DMS114 treated with DMSO at 0.1 percent for 48 hours (cell line): ENCODE results near the gene PTPRM.

Source experiments
- DNase-seq: peaks from one replicate; lab custom pipeline; 2025; ENCODE audit not compliant: unreplicated experiment; lab: John Stamatoyannopoulos, UW

Gene PTPRM

DNA sequence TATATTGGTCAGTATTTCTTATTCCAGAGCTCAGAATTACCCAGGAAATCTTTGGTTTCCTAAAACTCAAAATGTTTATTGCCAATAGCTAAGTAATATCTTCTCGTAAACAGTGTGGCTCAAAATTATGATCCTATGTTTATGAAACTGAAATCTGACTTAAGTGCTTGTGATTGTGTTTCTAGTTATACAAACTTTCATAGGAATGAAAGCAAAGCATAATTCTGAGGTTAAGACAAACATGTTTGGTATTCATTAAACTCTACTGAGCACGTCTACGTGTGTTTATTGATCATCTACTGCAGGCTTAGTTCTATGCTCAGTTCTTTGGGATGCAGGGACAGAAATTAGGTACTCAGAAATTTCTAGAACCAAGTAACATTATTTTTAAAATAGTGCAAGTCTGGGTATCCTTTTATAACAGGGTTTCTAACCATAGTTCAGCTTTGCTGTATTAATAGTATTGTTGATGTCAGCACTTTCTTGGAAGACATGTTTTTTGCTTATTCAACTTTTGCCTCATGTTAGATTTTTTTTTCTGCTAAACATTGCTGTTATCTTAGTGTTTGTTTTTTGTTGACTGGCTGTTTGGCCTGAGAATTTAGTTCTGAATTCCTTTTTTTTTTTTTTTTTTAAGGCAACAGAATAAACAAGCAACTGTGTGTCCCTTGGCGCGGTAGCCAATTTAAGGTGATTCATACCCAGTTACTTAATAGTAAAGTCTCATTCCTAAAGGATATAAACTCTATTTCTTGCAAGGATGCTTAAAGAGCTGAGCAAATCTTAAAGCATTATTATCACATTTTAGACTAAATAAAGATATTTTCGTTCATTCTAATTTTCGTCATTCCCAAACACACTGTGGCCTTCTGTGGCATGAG lies 31.3 kb downstream of the PTPRM start:
- no peak for DNase-seq

- no peak for DNase-seq
Observed at GRCh38 chr18:7600036-7600435, 32.9 kb downstream of the PTPRM start.

- no peak for DNase-seq
Observed at GRCh38 chr18:7600528-7601245, 33.6 kb downstream of the PTPRM start.

DNA sequence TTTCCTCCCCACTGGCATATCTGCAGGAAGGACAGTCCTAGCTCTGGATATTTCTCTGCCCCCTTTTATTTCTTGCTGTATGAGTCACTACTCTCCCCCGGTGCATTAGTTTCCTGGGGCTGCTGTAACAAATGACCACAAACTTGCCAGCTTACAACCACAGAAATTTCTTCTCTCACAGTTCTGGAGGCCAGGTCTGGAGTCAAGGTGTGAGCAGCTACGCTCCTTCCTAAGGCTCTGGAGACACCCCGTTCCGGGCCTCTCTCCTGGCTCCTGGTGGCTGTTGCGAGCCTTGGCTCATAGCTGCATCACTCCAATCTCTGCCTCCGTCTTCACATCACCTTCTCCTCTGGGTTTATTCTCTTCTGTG lies 34.1 kb downstream of the PTPRM start:
- DNase-seq, result no peak

DNA sequence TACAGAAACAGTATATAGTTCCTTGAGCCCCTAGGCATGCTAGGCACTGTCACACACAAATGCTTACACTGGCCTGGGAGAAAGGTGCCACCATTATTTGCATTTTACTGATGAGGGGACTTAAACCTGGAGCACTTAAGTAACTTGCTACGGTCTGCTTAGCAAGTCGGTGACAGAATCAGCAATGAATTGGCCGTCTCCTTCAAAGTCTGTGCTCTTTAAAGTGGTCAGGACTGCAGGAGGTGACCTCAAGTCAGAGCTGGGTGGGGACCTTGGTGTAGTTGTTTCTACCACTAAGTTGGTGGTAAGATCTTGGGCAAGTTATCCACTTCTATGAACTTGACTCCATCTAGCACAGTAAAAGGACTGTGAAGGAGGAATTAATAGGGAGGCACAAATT lies 34.8 kb downstream of the PTPRM start:
- DNase-seq, result no peak

DNA sequence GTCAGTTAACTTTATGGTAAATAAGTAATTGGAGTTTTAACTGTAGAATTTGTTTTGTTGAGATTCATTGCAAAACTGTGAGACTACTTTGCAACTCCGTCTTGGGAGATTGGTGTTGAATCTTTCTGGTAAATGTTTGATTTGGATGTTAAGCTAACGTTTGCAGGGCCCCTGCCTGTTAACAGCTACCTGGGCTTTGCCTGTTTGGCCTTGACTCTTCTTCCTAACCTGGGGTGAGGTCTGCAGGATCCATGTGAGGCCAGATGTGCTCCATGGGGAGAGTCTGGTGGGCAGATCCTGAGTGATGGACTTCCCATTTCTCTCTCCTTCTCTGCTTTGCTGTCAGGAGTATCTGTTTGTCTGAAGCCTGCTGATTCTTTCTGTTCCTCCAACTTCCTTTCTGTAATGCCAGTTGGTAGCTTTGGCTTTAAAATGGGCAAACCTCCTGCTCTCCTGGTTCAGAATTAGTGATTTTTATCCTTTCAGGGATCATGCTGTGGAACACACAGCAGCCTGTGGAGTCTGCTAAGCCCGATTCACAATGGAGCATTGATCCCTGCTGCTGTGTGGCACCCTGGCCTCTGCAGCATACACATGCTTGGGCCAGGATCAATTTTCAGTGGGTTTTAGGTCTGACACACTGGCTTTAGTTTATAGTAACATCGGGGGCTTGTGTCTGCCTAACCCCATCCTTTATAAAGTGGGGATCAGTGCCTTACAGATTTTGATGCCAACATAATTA lies 36.3 kb downstream of the PTPRM start:
- DNase-seq, result no peak

DNA sequence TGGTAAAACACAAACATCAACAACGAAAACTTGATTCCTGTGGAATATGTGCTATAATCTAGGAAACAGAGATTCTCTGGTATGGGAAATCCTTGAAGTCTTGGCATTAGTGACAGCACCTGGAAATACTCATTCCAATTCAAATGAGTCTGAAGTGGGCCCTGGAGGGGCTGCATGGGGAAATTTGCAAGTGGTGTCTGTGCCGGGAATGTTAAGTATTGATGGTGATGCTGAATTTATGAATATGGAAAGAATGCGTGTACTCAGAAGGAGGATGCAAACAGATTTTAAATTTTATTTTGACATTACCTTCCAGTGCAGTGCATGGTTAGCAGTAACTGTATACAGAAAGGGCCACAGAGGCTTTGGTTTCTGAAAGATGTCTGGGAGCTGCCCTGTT lies 37.2 kb downstream of the PTPRM start:
- DNase-seq, result no peak

GRCh38 chr18:7605705-7606104 lies 38.6 kb downstream of the PTPRM start:
- DNase-seq, result no peak

DNA sequence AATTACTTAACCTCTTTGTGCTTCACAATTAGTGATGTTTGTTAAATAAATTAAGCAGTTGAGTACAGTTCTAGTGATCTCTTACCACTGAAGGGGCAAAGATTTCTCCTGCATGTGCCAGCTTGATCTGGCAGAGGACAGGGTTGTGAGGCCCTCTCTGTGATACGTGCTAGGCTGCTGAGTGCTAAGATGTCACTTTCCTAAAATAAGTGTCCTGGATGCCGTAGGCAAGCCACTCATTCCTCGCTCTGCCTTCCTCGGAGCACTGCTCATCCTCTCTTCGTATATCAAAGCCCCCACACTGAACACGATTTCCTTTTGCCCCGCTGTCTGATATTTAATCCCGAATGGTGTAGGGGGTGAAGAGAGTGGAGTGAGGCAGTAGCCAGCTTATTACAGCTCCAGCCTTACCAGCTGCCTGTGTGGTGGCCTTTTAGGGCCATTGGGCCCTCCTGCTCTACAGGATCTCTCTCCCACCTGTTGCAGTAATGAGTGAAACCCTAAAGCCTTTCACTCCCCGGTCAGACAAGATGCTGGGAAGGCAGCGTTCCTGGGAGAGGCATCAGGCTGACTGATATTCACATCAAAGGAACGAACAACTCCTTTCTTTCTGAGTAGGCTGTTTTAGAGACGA lies 40.5 kb downstream of the PTPRM start:
- no peak for DNase-seq

- DNase-seq, result no peak
Observed at GRCh38 chr18:7608174-7608550, 41.0 kb downstream of the PTPRM start.

DNA sequence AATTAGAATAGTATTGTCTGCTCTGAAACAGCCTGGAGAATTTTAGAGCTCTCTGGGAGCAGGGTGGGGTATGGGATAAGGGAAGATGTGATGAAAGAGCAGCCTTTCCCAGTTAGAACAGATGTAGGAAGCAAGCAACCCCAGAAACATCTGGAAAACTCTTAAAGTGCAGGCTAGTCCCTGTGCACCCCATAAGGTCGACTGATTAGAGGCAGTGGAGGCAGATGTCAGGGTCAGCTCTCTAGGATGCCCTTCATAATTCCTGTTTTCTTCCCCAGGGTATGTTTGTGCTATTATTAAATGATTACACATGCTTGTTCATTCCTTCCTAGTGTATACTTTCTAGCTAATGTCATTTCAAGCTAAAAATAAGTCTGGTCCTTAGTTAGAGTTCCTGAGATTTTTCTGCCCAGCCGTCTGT lies 41.7 kb downstream of the PTPRM start:
- no peak for DNase-seq

- DNase-seq, result no peak
Observed at GRCh38 chr18:7609617-7610016, 42.5 kb downstream of the PTPRM start.

DNA sequence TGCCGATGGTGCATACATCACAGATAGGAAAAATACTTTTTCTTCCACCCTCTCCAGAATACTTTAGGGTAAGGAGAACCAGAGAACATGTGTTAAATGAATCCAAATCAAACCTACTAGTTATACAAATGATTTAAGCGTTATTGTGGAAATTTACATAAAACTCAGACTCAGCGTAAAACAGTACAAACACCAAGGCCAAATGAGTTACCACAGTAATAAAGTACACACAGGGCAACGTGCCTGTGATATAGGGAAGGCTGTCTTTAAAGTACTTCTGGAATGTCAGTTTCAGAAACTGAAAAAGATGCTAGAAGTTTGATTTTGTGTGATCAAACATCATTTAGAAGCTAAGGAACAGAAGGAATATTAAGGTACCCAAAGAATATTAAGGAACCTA lies 46.9 kb downstream of the PTPRM start:
- DNase-seq, result no peak

DNA sequence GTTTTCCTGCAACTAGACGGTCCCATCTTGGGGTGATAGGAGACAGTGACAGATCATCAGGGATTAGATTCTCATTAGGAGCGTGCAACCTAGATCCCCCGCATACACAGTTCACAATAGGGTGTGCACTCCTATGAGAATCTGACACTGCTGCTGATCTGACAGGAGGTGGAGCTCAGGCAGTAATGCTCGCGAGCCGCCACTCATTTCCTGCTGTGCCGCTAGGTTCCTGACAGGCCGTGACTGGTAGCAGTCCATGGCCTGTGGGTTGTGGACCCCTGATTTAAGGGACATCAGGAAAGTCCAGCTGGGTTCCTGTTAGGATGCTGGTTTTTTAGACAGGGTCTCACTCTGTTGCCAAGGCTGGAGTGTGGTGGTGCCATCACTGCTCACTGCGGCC lies 48.7 kb downstream of the PTPRM start:
- no peak for DNase-seq

DNA sequence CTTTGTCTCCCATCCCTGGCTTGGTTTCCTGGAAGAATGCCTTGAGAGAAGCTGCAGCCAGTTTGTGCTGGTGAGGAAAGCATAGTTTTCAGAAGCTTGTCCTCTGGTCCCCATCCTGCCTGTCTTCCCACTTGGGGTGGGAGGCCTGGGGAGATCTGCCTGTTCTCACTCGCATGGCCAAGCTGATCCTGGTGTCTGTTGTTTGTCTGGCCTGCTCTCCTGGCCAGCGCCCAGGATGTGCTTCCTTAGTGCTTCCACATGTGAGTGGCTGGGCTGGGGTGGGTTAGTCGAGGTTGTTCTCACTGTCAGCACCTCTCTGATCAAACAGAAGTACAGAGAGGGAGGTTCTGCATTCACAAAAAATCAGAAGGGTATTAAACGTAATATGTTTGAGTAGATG lies 49.5 kb downstream of the PTPRM start:
- DNase-seq, result no peak

- DNase-seq, result no peak
Observed at GRCh38 chr18:7617738-7618422, 50.8 kb downstream of the PTPRM start.

DNA sequence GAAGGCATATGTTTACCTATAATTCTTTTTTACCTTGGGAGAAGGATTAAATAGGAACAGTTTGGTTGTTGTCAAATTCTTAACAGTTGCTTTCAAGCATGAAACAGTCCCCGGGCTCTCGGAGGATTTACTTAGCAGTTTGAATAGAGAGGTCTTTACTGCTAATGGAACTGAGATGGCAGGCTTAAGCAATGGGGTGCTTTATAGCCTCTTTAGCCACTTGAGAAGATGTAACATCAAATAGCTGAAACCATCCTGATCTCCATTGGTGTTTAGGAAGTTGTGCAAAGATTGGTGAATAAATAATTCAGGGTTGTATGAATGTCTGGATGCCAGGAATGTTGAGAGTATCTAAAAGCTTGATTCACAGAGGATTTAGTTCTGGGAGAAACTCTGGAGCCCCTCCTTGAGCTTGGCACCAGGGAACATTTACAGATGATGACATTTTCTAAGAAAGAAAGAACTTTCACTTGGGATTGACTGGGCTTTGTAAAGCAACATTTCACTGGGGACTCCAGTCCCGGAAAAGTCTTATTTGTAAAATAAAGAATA lies 51.9 kb downstream of the PTPRM start:
- no peak for DNase-seq

DNA sequence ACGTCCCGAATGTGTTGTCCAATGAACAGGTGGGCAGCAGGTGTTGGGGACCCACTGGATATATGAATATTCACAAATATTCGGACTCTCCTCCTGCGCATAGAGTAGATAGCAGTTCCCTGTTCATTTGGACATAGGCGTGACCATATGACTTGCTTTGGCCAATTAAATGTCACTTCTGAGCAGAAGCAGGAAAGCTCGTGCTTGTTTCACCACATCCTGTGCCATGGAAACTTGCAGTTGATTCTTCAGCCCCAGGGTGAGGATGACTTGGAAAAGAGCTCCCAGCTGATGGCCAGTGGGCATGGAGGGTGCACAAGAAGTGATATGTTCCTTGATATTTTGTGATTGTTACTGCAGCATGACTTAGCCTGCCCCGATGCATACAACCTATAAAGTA lies 52.6 kb downstream of the PTPRM start:
- no peak for DNase-seq

- no peak for DNase-seq
Observed at GRCh38 chr18:7622721-7623120, 55.6 kb downstream of the PTPRM start.

DNA sequence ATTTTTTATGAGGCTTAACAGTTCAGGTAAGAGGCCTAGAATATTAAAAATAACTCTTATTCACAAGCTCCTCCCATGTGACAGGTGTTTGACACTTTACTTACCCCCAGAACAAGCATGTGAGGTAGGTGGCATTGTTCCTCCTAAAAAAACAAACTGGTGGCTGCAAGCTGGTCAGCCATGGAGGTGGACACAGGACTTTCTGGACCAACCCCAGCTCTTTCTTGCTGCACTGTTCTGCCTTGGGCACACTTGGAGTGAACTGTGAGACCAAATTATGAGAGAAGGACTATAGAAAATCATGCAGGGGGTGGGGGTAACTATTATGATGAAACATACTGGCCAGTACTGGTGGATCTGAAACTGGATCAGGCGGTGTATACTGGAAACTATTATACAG lies 56.6 kb downstream of the PTPRM start:
- no peak for DNase-seq

- DNase-seq, result no peak
Observed at GRCh38 chr18:7624697-7625096, 57.6 kb downstream of the PTPRM start.
